ENCODE data around the gene COG7.
A peak's percentile ranks its signal among the peaks of the same experiment; 100 is the strongest.

COG7 gene

DNA sequence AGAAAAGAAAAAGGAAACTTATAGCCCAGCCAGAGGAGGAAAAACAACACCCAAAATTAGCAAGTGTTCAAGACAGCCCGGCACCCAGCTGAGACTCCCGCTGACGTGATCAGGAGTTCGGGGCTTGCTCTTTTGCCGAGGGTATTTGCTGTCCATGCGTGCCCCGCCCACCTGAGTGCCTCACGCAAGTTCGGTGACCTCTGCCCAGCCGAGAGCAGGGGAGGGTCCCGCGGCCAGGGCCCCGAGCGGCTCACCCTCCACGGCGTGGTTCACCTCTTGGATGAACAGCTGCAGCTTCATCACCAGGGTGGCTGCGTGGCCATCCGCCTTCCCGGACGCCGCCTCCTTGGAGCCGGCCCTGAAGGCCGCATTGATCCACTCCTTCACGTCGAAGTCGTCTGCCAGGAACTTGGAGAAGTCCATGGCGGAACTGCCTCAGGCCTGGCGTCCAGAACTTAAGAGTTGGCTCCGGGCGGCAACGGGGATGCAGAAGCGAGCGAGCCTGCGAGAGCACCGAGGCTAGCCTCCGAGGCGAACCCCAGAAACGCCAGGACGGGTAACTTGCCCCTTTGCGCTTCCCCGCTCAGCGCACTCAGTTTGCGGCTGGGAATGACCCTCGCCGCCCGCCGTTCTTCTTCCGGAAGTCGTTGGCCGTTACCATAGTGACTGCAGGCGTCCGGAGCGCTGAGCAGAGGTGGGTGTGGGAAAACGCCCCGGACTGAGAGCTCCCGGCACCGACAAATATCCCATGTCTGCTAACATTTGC, at the start of gene COG7:
Gene COG7 (minus strand): TSS at position 618 of the 766 bp plus-strand sequence. CDS start 195 bp downstream, at position 423.
- Histone ChIP-seq H3K27ac (ENCODE audit: low read depth, low read length) (peak within 1 kb of the TSS; percentile 90), H3K9me3 (ENCODE audit: control insufficient read depth in 5 of 5, low read length in 5 of 5) (no peaks in the 10 kb centered on the region), H3K36me3 (ENCODE audit: control insufficient read depth in 5 of 5, insufficient read depth in 5 of 5, low read length in 5 of 5) (peaks cover 0 to 2% (median 0%) of the 10 kb centered on the region in 5 donors), H3K27me3 (ENCODE audit: control insufficient read depth in 5 of 5, insufficient read depth in 4 of 5, low read length in 5 of 5) (no peaks in the 10 kb centered on the region), H3K4me3 (ENCODE audit: low read depth in 1 of 5, low read length in 5 of 5) (peak within 1 kb of the TSS; percentile 97 to 99 (median 97)), H3K4me1 (ENCODE audit: control insufficient read depth in 5 of 5, insufficient read depth in 5 of 5, low read length in 5 of 5) (peaks cover 6 to 30% (median 22%) of the 10 kb centered on the region in 5 donors), H3K9ac (ENCODE audit: low read length in 5 of 5) (peak within 1 kb of the TSS; percentile 81 to 97 (median 87))

DNA sequence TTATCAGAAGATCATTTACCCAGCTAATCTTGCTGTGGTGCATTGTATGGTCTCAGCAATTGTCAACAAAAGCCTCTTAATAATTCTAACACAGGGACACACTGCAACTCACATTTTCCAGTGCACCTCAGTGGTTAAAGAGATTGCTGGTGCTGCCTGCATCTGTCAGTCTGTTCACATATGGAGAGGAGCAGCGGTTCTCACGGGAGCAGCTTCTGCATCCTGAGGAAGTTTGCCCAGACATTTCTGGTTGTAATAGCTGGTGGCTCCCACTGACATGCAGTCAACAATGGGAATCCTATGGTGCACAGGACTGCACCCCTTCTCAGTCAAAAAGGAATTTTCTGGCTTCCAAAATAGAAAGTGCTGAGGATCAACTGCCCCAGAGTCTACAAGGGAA, 49.5 kb upstream of the COG7 start:
- peaks cover 9 to 65% (median 45%) of the 10 kb centered on the region in 5 donors for H3K4me1 ChIP-seq (ENCODE audit: control insufficient read depth in 5 of 5, insufficient read depth in 5 of 5, low read length in 5 of 5)
- H3K4me3 ChIP-seq (ENCODE audit: low read depth in 1 of 5, low read length in 5 of 5): no peak overlapping the region
- H3K27me3 ChIP-seq (ENCODE audit: control insufficient read depth in 5 of 5, insufficient read depth in 4 of 5, low read length in 5 of 5): no peaks in the 10 kb centered on the region
- H3K9me3 ChIP-seq (ENCODE audit: control insufficient read depth in 5 of 5, low read length in 5 of 5): no peaks in the 10 kb centered on the region
- peaks cover 0 to 2% (median 2%) of the 10 kb centered on the region in 5 donors for H3K36me3 ChIP-seq (ENCODE audit: control insufficient read depth in 5 of 5, insufficient read depth in 5 of 5, low read length in 5 of 5)
- H3K27ac ChIP-seq (ENCODE audit: low read depth, low read length): no peak overlapping the region
- H3K9ac ChIP-seq (ENCODE audit: low read length in 5 of 5): no peak overlapping the region

DNA sequence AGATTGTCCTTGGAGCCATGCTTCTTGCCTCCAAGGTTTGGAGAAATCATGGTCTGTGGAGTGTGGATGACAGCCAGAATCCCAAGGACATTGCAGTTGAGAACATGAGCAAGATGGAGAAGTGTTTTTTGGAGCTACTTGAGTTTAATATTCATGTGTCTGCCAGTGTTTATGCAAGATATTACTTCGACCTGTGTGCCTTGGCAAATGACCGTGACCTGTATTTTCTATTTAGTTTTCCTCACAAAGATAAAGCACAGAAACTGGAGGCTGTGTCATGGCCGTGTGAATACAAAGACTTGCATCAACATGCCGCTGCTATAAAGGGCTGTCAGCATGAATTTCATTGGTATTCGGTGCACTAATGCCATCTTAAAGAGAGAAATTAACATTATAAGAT, 48.3 kb upstream of the COG7 start:
- peaks cover 9 to 71% (median 46%) of the 10 kb centered on the region in 5 donors for H3K4me1 ChIP-seq (ENCODE audit: control insufficient read depth in 5 of 5, insufficient read depth in 5 of 5, low read length in 5 of 5)
- H3K9ac ChIP-seq (ENCODE audit: low read length in 5 of 5): no peak overlapping the region

DNA sequence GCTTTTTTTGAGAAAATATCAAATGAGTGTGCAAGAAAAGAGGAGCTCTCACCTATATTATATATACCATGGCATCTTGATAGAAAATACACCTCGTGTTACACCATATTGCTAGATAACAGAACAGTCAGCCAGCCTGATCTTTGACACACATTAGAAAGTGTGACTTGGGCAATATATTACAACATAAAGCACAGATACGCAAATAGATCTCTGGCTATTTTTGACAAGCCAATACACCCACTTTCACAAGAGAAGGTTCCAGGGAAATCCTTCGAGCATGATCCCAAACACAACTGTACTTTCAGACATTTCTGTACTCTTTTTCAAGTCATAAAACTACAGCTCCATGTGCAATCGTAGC, 47.9 kb upstream of the COG7 start:
- no peak overlapping the region for H3K4me3 ChIP-seq (ENCODE audit: low read depth in 1 of 5, low read length in 5 of 5)
- H3K36me3 ChIP-seq (ENCODE audit: control insufficient read depth in 5 of 5, insufficient read depth in 5 of 5, low read length in 5 of 5): peaks cover 0 to 2% (median 2%) of the 10 kb centered on the region in 5 donors
- no peak overlapping the region for H3K9ac ChIP-seq (ENCODE audit: low read length in 5 of 5)
- H3K9me3 ChIP-seq (ENCODE audit: control insufficient read depth in 5 of 5, low read length in 5 of 5): no peaks in the 10 kb centered on the region
- H3K27ac ChIP-seq (ENCODE audit: low read depth, low read length): no peak overlapping the region
- peaks cover 9 to 67% (median 42%) of the 10 kb centered on the region in 5 donors for H3K4me1 ChIP-seq (ENCODE audit: control insufficient read depth in 5 of 5, insufficient read depth in 5 of 5, low read length in 5 of 5)
- no peaks in the 10 kb centered on the region for H3K27me3 ChIP-seq (ENCODE audit: control insufficient read depth in 5 of 5, insufficient read depth in 4 of 5, low read length in 5 of 5)

More for the DNA sequence above, 48.3 kb upstream of the COG7 start:
- Histone ChIP-seq H3K4me3 (ENCODE audit: low read depth in 1 of 5, low read length in 5 of 5) (no peak overlapping the region), H3K27ac (ENCODE audit: low read depth, low read length) (no peak overlapping the region), H3K36me3 (ENCODE audit: control insufficient read depth in 5 of 5, insufficient read depth in 5 of 5, low read length in 5 of 5) (peaks cover 0 to 2% (median 2%) of the 10 kb centered on the region in 5 donors), H3K27me3 (ENCODE audit: control insufficient read depth in 5 of 5, insufficient read depth in 4 of 5, low read length in 5 of 5) (no peaks in the 10 kb centered on the region), H3K9me3 (ENCODE audit: control insufficient read depth in 5 of 5, low read length in 5 of 5) (no peaks in the 10 kb centered on the region)

DNA sequence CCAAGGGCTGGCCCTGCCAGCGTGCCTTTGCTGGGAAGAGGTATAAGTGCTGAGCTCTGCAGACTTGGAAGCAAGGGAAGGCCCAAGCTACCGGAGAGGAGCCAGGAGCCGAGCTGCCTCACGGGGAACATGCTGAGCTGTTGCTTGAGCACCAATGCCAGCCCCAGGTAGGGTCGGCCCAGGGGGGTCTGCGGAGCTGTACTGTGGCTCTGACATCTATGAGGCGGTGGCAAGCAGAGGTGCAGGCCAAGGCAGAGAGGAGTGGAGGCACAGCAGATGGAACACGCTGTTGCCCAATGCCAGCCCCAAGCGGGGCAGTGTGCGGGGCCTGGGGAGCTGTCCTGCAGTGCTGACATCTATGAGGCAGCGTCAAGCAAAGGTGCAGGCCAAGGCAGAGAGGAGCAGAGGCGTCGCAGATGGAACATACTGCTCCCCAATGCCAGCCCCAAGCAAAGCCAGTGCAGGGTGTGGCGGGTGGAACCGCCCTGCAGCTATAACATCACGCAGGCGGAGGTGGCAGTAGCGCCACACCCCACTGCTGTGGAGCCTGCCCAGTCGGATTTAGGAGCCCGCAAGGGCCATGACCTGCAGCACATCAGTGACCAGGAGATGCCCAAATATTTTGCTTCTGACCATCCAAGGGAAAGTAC, 47.3 kb upstream of the COG7 start:
- no peaks in the 10 kb centered on the region for H3K27me3 ChIP-seq (ENCODE audit: control insufficient read depth in 5 of 5, insufficient read depth in 4 of 5, low read length in 5 of 5)
- peaks cover 9 to 63% (median 40%) of the 10 kb centered on the region in 5 donors for H3K4me1 ChIP-seq (ENCODE audit: control insufficient read depth in 5 of 5, insufficient read depth in 5 of 5, low read length in 5 of 5)
- peaks cover 0 to 7% (median 5%) of the 10 kb centered on the region in 5 donors for H3K36me3 ChIP-seq (ENCODE audit: control insufficient read depth in 5 of 5, insufficient read depth in 5 of 5, low read length in 5 of 5)
- H3K9me3 ChIP-seq (ENCODE audit: control insufficient read depth in 5 of 5, low read length in 5 of 5): no peaks in the 10 kb centered on the region
- no peak overlapping the region for H3K4me3 ChIP-seq (ENCODE audit: low read depth in 1 of 5, low read length in 5 of 5)
- H3K9ac ChIP-seq (ENCODE audit: low read length in 5 of 5): no peak overlapping the region
- no peak overlapping the region for H3K27ac ChIP-seq (ENCODE audit: low read depth, low read length)

DNA sequence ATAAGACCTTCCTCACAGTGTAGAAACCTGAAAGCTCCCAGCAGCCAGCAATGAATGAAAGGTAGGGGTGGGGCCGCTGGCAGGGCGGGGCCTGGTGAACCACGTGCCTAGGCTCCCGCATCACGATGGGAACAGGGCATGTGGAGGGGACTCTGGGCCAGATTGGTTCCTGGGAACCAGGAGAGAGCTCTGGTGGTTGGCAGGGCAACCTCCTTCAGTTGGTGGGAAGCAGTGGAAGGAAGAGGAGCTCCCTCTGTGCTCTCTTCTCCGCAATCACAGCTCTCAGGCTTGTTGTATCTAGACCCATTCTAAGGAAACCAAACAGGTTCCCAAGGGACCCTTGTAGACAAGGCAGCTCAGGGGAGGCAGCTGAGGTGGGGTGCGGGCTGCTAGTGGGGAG, 46.8 kb upstream of the COG7 start:
- peaks cover 3 to 12% (median 9%) of the 10 kb centered on the region in 5 donors for H3K36me3 ChIP-seq (ENCODE audit: control insufficient read depth in 5 of 5, insufficient read depth in 5 of 5, low read length in 5 of 5)
- no peaks in the 10 kb centered on the region for H3K27me3 ChIP-seq (ENCODE audit: control insufficient read depth in 5 of 5, insufficient read depth in 4 of 5, low read length in 5 of 5)
- H3K27ac ChIP-seq (ENCODE audit: low read depth, low read length): no peak overlapping the region
- no peak overlapping the region for H3K4me3 ChIP-seq (ENCODE audit: low read depth in 1 of 5, low read length in 5 of 5)
- peaks cover 6 to 57% (median 37%) of the 10 kb centered on the region in 5 donors for H3K4me1 ChIP-seq (ENCODE audit: control insufficient read depth in 5 of 5, insufficient read depth in 5 of 5, low read length in 5 of 5)
- H3K9ac ChIP-seq (ENCODE audit: low read length in 5 of 5): no peak overlapping the region
- no peaks in the 10 kb centered on the region for H3K9me3 ChIP-seq (ENCODE audit: control insufficient read depth in 5 of 5, low read length in 5 of 5)

DNA sequence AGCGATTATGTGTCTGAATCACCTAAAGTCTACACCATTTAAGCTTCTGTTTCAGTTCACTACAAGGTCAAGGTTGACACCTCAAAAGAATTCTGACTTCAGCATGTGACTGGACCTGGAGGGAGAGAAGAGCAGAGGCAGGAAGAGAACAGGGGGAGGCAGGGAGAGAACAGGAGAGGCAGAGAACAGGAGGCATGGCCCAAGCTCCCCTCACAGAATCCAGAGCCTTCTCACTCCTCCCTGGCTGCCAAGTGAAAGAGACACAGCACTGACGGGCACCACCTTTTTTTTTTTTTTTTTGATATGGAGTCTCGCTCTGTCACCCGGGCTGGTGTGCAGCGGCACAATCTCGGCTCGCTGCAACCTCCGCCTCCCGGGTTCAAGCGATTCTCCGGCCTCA, 45.9 kb upstream of the COG7 start:
- H3K9me3 ChIP-seq (ENCODE audit: control insufficient read depth in 5 of 5, low read length in 5 of 5): no peaks in the 10 kb centered on the region
- H3K27ac ChIP-seq (ENCODE audit: low read depth, low read length): no peak overlapping the region
- H3K4me1 ChIP-seq (ENCODE audit: control insufficient read depth in 5 of 5, insufficient read depth in 5 of 5, low read length in 5 of 5): peaks cover under 1 to 48% (median 28%) of the 10 kb centered on the region in 5 donors
- H3K9ac ChIP-seq (ENCODE audit: low read length in 5 of 5): no peak overlapping the region
- no peak overlapping the region for H3K4me3 ChIP-seq (ENCODE audit: low read depth in 1 of 5, low read length in 5 of 5)
- no peaks in the 10 kb centered on the region for H3K27me3 ChIP-seq (ENCODE audit: control insufficient read depth in 5 of 5, insufficient read depth in 4 of 5, low read length in 5 of 5)
- H3K36me3 ChIP-seq (ENCODE audit: control insufficient read depth in 5 of 5, insufficient read depth in 5 of 5, low read length in 5 of 5): peaks cover 3 to 21% (median 17%) of the 10 kb centered on the region in 5 donors

DNA sequence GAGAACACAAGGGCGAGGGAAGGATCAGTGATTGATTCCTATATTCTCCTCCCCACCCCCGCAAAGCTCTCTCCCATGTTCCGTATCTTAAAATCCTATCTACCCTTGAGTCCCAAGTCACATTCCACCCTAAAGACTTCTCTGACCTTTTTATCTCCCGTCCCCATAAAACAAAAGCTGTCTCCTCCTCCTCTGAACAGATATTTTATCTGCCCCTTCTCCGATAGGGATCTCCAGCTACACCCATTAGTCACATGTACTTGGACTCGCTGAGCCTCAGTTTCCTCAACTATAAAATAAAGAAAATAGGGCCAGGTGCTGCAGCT, 44.5 kb upstream of the COG7 start:
- Histone ChIP-seq H3K36me3 (ENCODE audit: control insufficient read depth in 5 of 5, insufficient read depth in 5 of 5, low read length in 5 of 5) (peaks cover 3 to 35% (median 30%) of the 10 kb centered on the region in 5 donors), H3K4me3 (ENCODE audit: low read depth in 1 of 5, low read length in 5 of 5) (peak overlapping the region in 3 of 5 donors; percentile 8 to 36 (median 31)), H3K27me3 (ENCODE audit: control insufficient read depth in 5 of 5, insufficient read depth in 4 of 5, low read length in 5 of 5) (no peaks in the 10 kb centered on the region), H3K4me1 (ENCODE audit: control insufficient read depth in 5 of 5, insufficient read depth in 5 of 5, low read length in 5 of 5) (peaks cover 3 to 49% (median 27%) of the 10 kb centered on the region in 5 donors), H3K9me3 (ENCODE audit: control insufficient read depth in 5 of 5, low read length in 5 of 5) (no peaks in the 10 kb centered on the region), H3K9ac (ENCODE audit: low read length in 5 of 5) (peak overlapping the region; percentile 1 to 42 (median 38)), H3K27ac (ENCODE audit: low read depth, low read length) (peak overlapping the region; percentile 60)

DNA sequence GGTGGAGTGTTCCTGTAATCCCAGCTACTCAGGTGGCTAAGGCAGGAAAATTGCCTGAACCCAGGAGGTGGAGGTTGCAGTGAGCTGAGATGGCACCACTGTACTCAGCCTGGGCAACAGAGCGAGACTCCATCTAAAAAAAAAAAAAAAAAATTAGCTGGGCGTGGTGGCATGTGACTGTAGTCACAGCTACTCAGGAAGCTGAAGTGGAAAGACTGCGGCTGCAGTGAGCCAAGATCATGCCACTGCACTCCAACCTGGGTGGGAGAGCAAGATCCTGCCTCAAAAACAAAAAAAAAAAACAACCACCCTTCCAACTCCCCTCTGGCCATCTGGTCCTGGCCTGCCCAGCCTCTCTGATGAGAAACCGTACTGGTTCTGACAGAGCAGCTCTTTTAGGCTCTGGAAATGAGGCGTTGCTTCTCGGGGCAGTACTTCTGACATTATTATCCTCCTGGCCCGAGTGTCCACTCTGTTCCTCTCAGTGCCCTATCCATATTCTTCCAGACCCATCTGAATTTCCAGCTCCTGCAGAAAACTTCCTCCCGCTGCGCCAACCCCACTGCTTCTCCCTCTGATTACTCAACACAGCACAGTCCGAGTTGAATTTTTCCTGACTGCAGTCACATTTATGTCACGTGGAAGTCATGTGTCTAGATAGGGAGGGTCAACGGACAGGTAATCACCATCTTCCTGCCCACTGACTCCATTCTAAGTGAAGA, 44.0 kb upstream of the COG7 start:
- H3K27ac ChIP-seq (ENCODE audit: low read depth, low read length): peak overlapping the region; percentile 60
- H3K4me1 ChIP-seq (ENCODE audit: control insufficient read depth in 5 of 5, insufficient read depth in 5 of 5, low read length in 5 of 5): peaks cover 3 to 51% (median 28%) of the 10 kb centered on the region in 5 donors
- H3K4me3 ChIP-seq (ENCODE audit: low read depth in 1 of 5, low read length in 5 of 5): peak overlapping the region in 3 of 5 donors; percentile 8 to 36 (median 31)
- H3K9ac ChIP-seq (ENCODE audit: low read length in 5 of 5): peak overlapping the region; percentile 1 to 42 (median 38)
- peaks cover 3 to 40% (median 35%) of the 10 kb centered on the region in 5 donors for H3K36me3 ChIP-seq (ENCODE audit: control insufficient read depth in 5 of 5, insufficient read depth in 5 of 5, low read length in 5 of 5)
- H3K9me3 ChIP-seq (ENCODE audit: control insufficient read depth in 5 of 5, low read length in 5 of 5): no peaks in the 10 kb centered on the region
- H3K27me3 ChIP-seq (ENCODE audit: control insufficient read depth in 5 of 5, insufficient read depth in 4 of 5, low read length in 5 of 5): no peaks in the 10 kb centered on the region
